OCI-M2 (cell line): Measurements from ENCODE around the gene FAM3A.
"Not testable (repeated sequence)": the region's sequence is repeated elsewhere in the genome, so short reads cannot be mapped to it uniquely, and the experiment has no call there.

ENCODE experiments used
- DNase-seq: peaks from one replicate; lab custom pipeline; 2025; ENCODE audit not compliant: unreplicated experiment; lab: John Stamatoyannopoulos, UW

Gene FAM3A, protein sequence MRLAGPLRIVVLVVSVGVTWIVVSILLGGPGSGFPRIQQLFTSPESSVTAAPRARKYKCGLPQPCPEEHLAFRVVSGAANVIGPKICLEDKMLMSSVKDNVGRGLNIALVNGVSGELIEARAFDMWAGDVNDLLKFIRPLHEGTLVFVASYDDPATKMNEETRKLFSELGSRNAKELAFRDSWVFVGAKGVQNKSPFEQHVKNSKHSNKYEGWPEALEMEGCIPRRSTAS

DNA sequence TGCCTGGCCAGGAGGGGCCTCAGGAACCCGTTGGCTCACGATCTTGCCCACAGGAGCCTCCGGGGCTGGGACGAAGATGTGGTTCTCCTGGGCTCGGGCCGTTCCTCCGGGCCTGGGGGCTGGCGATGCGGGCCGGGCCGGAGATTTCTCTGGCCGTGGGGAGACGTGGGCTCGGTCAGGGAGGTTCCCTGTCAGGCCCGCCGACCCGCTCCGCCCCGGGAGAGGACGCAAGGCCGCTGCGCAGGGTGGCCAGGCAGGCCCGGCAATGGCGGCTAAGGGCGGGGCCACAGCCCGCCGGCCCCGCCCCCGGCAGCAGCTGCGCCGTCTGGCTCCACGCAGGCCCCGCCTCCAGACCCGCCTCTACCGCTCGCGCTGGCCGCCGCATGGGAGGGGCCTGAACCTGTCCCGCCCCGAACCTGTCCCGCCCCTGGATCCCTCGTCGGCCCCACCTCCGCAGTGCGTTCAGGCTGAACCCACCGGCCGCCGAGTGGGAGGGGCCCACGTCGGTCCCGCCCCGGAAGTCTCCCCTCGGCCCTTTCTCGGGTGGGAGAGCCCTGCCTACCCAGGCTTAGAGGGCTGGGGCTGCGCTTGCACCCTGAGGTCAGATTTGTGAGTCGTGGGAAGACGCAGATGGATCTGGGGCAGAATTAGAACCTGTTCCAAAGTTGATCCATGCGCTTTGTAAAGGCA is at the start of gene FAM3A:
FAM3A (minus strand) TSS at position 267 of the 690 bp plus-strand sequence. CDS start 460 bp downstream, outside the sequence.
- no peak for DNase-seq

DNA sequence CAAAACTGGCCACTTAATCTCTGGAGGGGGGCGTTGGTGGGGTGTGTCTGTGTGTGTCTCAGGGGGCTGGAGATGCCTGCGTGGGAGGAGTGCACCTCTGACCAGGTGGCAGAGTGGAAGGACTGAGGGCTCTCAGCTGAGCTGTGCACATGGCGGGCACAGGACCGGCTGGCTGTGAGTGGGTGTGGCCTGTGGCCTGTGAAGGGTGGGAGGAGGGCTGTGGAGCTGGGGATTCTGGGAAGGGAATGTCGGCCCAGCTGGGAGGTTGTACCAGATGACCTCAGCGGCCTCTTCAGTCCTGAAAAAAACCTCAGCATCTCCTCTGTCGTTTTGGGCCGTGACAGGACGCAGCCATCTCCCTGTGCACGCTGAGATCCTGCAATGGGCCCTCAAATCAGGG is 46.3 kb upstream of the FAM3A start:
- DNase-seq, result not testable (repeated sequence)

DNA sequence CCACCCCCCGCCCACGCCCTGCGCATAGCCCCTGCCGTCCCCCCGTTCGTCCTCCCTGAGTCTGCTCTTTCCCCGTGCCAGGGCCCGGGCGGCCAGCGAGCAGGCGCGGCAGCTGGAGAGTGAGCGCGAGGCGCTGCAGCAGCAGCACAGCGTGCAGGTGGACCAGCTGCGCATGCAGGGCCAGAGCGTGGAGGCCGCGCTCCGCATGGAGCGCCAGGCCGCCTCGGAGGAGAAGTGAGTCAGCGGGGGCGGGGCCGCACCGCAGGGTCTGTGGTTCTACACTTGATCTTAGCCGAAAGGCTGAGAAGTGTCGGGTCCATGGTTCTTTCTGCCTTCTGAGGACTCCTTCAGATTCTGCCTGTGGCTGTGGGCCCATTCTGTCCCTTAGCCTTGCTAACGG is 44.3 kb upstream of the FAM3A start:
- not testable (repeated sequence) for DNase-seq

DNA sequence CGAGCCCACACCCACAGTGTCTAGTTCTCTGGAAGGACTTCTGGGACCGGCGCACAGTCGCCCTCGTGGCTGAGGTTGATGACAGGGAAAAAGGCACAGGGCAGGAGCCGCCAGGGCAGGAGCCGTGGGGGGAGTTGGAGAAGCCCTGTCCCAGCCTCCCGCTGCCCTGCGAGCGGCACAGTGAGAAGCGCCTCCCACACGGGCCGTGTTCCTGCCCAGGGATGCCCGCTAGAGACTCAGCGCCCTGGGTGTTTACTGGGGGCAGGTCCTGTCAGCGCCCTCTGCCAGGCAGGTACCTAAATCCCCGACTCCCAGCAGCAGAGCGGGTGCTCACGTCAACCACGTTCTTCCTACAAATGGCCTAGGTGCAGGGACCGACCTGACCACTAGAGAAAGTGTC is 42.9 kb upstream of the FAM3A start:
- not testable (repeated sequence) for DNase-seq

DNA sequence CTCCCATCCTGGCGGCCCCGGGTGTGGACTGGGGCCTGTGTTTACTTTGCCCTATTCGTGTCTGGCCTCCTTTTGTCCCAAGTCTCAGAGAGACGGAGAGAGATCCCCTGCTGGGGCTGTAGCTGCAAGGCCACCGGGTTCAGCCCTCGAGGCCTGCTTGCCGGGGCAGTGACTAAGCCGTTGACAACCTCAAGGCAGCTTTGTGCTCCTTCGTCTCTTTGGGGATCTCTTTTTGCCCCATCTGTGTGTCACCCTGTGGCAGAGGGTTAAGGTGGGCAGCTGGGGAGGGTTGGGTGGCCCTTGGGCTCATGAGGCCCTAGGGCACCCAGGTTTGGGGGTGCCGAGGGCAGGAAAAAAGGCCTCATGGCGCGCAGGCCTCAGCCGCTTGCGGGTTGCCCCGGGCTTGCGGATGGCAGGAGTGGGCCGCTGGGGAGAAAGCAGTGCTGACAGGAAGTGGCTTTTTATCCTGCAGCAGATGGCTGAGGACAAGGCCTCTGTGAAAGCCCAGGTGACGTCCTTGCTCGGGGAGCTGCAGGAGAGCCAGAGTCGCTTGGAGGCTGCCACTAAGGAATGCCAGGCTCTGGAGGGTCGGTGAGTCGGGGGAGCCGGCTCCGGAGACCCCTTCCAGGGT is 42.1 kb upstream of the FAM3A start:
- not testable (repeated sequence) for DNase-seq

DNA sequence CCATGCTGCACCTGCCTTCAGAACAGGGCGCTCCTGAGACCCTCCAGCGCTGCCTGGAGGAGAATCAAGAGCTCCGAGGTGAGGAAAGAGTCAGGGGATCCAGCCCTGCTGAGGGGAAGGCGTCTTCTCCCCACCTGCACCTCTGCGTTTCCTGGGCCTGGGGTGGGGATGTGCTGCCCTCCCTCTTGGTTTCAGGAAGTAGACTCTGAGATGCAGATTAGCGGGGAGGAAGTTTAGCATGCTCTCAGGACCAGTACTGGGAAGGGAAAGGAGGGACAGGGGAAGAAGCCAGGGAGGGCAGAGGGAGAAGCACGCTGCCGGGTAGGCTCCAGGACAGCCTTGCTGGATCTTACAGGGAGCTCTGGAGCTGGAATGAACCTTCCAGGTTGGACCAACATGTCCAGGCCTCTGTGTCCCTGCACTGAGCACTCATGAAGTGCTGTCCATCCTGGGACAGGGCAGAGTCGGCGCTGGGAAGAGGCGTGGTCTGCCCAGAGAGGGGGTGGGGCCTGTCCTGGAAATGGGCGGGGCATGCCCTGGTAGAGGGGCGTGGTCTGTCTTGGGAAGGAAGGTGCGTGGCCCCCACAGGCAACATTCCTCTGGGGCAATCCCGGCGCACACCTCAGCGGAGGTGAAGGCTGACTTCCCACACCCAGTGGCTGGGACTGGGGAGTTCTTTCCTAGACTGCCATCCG is 36.2 kb upstream of the FAM3A start:
- not testable (repeated sequence) for DNase-seq

DNA sequence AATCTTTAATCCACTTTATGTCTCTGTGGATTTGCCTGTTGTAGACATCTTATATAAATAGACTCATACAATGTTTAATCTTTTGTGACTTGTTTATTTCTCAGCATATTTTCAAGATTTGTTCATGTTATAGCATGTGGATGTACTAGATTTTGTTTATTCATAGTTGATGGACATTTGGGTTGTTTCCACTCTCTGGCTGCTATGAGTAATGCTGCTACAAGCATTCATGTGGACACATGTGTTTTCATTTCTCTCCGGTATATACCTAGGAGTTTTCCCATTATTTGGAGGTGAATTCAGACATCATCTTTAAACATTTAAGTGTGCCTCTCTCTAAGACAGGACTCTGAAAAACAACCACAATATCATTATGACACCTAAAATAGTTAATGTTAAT is 33.7 kb upstream of the FAM3A start:
- no peak for DNase-seq

DNA sequence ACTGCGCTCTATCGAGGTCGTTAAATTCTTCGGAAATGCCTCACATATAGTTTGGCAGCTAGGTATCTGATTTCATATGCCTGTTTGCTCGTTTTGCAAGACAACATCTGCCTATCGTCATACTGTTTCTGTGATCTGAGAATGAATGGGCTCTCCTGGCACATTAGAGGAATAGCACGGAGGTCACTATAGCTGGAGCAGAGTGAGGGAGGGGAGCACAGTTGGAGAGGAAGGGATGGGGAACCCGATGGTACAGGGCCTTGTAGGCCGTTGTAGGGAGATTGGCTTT is 31.9 kb upstream of the FAM3A start:
- no peak for DNase-seq

DNA sequence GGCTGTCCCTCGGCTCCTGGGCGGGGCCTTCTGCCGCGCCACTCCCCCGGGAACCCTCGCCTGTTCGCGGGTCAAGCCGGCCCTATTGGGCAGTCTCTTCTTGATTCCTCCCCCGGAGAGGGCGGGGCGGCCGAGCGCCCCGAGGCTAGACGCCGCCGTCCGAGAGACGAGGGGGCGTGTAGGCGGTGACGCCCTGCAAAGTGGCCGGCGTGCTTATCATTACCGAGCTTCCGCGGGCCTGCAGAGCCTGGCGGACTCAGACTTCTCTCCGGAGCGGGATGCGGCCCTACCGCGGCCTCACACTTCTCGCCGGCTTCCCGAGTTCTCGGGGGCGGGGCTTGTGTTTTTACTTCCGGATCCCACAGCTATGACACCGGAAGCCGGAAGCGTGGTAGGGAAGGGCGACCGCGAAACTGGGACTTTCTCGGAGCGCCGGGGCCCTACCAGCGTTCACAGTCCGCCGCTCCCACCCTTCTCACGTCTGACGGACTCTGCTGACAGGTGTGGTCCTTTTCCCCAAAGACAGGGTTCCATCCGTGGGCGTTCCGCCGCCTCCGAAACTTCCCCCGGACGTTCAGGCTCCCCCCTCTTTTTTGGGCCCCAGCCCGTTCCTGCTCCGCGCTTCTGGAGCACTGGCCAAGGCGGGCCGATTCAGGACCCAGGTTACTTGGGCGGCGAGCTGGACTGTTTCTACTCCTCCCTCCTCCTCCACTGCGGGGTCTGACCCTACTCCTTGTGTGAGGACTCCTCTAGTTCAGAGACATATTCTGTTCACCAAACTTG is 31.4 kb upstream of the FAM3A start, which contains the start of gene IKBKG:
IKBKG (plus strand) TSS at position 376 of the 783 bp plus-strand sequence. CDS start 4,383 bp downstream, outside the sequence.
- no peak for DNase-seq

DNA sequence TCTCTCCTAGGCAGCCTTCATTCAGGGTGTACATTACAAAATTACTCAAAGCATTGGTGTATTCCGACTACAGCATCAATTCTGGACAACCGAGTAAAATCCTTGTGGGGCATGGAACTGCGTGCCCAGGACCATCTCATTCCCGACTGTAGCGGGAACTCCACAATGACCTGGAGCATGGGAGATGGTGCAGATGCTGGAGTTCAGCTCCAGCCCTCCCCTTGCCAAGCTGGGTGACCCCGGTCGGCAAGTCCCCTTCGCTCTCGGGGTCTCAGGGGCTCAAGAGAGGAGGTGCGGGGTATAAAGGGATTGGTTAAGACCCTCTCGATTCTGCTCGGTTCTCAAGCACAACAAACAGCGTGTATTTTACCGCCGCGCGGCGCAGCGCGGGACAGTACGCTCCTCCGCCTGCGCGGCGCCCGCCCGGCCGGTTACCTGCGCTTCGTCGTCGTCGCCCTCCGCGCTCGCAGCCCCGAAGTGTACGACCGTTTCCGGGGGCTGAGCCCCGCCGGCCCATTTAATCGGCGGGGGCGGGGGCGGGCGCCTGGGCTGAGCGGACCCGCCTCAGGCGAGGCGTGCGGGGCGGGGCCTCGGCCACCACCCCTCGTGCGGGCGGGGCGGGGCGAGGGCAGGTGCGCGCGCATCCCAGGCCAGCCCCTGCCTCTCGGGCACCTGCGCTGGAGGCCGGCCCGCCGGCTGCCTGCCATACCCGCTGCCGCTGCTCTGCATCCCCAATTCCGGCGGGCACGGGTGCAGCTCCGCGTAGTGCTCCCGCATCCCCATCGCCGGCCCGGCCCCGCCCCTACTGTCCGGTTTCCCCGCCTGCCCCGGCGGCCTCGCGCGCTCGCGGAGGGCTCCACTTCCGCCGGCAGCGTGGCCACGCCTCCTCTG is 30.6 kb upstream of the FAM3A start, which contains the start of gene G6PD:
G6PD (minus strand) TSS at position 493 of the 891 bp plus-strand sequence. CDS start 691 bp downstream, outside the sequence.
- no peak for DNase-seq

DNA sequence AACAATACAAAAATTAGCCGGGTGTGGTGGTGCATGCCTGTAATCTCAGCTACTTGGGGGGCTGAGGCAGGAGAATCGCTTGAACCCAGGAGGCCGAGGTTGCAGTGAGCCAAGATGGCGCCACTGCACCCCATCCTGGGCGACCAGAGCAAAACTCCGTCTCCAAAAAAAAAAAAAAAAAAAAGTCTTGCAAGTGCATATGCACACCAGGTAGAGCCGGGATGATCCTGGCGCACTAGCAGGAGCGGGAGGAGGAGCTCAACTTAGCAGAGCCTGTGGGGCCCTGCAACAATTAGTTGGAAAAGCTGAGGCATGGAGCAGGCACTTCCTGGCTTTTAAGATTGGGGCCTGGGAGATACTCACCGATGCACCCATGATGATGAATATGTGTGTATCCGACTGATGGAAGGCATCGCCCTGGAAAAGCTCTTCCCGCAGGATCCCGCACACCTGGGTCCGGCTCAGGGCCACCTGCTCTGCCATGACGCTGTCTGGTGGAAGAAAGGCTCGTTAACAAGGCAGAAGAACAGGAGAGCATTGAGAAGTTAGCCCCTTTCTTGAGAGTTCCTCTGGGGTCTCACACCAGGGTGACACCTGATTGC is 29.7 kb upstream of the FAM3A start:
- DNase-seq, result no peak

DNA sequence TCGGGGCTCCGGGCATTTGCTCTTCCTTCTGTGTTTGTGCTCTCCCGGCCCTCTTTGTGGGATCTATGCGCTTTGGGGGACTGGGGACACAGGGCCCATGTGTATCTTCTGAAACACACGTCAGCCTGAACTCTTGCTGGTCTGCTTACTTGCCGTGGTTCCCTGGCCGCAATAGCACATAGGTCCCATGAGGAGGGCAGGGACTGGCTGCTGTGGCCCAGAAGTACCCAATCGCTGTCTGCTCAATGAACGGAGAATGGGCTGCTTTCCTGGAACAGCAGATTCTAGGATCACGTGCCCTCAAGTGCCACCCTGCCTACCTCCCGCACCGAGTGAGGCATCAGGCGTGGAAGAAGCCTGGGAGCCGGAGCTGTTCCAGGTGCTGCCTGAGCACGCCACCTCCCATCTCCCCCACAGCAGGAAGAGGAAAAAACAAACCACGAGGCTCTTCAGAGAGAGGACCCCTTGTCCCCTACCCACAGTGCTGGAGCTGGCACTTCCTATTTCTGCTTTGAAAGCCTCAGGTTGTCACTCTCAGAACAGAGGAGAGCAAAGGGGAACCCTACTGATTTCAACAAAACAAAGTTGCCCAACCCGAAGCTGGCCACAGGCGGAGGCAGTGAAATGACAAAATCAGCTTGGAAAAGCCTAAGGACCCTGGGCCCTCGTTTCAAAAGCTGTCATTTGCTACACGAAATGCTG is 26.8 kb upstream of the FAM3A start:
- DNase-seq, result no peak

DNA sequence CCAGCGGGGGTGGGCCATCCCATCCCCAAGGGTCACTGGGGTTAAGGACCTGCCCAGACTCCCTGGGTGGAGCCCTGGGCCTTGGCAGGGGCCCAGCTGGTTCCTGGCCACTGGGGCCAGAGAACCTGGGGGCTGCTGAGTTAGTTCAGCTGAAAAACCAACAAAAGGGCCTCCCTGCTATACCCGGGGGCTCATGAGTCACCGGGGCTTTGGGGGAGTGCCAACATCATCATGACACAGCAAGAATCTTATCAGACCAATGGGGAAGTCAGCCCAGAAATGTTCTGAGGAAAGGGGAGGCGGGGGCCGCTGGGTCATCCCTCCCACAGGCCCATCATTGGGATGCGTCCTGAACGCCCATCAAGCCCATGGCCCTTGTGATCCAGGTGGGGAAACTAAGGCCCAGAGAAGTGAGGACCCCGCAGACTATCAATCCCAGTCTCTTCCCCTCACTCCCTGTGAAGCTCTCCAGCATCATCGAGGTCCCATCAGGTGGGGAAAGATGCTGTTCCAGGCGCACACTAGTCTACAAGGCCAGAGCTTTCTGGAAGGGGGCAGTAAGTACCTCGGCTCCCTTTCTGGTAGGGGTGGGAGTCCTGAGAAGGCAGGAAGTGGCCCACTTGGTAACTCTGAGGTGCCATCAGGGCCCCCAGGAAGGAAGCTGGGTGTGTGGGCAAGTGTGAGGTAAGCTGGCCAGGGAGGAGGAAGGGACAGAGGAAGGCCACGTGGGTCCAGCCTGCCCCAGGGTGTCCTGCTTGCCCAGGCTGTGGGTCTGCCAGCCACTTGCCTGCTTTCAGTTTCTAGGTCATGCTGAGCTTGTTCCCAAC is 26.1 kb upstream of the FAM3A start:
- no peak for DNase-seq

DNA sequence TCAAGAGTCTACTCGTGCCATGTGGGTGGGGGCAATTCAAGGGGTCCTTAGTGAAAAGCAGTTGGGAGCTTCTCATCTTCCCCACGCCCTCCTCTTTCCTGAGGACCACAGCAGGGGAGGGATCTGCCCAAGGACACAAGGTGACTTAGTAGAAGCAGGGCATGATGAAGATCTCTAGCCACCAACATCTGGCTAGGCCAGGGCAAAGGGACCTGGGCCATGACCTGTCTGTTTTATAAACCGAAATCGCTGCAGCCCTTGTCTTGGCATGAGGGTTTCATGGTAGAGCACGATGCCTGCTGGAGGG is 25.5 kb upstream of the FAM3A start:
- no peak for DNase-seq

DNA sequence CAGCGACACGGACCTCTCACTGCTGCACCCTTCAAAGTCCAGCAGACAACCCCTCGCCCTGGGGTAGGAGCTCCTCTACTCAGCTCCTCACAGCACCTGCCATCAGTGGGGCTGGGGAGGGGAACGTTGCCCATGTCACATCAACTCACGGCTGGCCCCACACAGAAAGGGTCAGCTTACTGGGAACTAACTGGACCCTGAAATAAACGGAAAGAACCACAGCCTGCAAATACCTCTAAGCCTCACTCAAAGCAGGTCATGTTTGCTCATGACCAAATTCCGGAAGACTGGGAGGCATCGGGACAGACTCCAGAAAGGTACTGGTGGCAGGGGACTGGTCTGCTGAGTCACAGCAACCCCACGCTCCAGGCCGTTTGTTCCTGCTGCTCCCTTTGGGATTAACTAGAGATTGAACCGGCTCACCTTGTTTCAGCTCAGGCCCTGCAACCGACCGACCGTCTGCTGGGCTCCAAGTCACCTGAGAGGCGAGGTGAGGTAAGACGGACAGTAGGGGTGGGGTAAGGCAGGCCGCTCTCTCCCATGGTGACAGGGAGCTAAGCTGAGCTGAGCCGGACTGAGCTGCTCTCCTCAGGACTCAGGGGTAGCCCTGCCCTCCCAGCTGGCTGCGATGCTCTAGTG is 25.0 kb upstream of the FAM3A start:
- DNase-seq, result no peak

DNA sequence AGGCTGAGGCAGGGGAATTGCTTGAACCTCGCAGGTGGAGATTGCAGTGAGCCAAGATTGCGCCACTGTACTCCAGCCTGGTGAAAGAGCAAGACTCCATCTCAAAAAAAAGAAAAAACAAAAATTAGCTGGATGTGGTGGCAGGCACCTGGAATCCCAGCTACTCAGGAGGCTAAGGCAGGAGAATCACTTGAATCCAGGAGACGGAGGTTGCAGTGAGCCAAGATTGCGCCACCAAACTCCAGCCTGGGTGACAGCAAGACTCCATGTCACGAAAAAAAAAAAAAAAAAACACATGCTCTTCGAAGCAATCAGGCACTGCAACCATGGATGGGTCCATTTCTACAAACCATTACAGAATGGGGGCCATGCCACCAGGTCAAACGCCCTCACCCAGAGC is 24.3 kb upstream of the FAM3A start:
- not testable (repeated sequence) for DNase-seq

DNA sequence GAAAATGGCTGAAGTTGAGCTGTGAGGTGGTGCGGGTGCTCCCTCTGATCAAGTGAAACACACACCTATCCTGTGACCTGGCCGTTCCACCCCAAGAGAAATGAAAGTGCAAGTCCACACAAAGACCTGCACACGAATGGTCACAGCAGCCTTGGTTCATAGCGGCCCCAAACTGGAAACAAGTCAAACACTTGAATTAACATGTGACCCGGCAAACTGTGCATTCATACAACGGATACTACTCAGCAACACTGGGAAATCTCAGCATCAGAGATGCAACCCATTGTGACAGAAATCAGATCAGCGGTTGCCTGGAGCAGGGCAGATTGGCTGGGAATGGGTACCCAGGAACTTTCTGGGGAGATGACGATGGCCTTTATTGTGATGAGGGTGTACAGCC is 23.0 kb upstream of the FAM3A start:
- no peak for DNase-seq

DNA sequence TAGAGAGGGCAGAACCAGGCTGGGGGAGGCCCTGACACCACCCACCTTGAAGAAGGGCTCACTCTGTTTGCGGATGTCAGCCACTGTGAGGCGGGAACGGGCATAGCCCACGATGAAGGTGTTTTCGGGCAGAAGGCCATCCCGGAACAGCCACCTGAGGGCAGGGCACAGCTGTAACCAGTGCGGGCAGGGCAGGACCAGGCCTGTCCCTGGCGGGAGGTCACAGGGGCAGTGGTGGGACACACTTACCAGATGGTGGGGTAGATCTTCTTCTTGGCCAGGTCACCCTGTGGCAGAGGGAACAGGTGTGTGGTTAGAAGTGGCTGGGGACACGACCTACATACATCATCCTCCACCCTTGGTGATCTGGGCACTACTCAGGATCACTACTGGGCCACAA is 19.9 kb upstream of the FAM3A start:
- no peak for DNase-seq
